GM21528 (cell line): ENCODE results near the gene KCND1.

Experiments
- ATAC-seq: cut with Tn5 transposase; IDR thresholded peaks from one replicate; pipeline ENCODE4 v1.9.1; 2021; ENCODE audit warnings: mild to moderate bottlenecking, moderate library complexity; ENCODE audit not compliant: unreplicated experiment, low FRiP score

KCND1 gene

GRCh38 chrX:48939524-48940228 lies 32.0 kb downstream of the KCND1 start:
- no peak for ATAC-seq

GRCh38 chrX:48938721-48939425 lies 32.8 kb downstream of the KCND1 start:
- ATAC-seq: peak; percentile 44

- peak; percentile 54 for ATAC-seq
These were observed 34.4 kb downstream of the KCND1 start for GRCh38 chrX:48937054-48937907.

GRCh38 chrX:48936429-48937053 lies 35.1 kb downstream of the KCND1 start:
- peak; percentile 7 for ATAC-seq

GRCh38 chrX:48935301-48935670 lies 36.4 kb downstream of the KCND1 start:
- no peak for ATAC-seq

GRCh38 chrX:48934581-48935300 lies 36.9 kb downstream of the KCND1 start:
- no peak for ATAC-seq

- ATAC-seq: no peak
These were observed 37.9 kb downstream of the KCND1 start for GRCh38 chrX:48933757-48934156.

- ATAC-seq: no peak
These were observed 43.8 kb downstream of the KCND1 start for GRCh38 chrX:48927736-48928382.

- ATAC-seq: no peak
These were observed 44.5 kb downstream of the KCND1 start for GRCh38 chrX:48927123-48927522.

GRCh38 chrX:48924270-48924669 lies 47.4 kb downstream of the KCND1 start:
- ATAC-seq: no peak

GRCh38 chrX:48923771-48924170 lies 47.9 kb downstream of the KCND1 start:
- no peak for ATAC-seq

GRCh38 chrX:48920718-48921104 lies 50.9 kb downstream of the KCND1 start:
- no peak for ATAC-seq

GRCh38 chrX:48919947-48920717 lies 51.5 kb downstream of the KCND1 start:
- ATAC-seq: no peak

- ATAC-seq: no peak
These were observed 52.2 kb downstream of the KCND1 start for GRCh38 chrX:48919360-48919841.

- peak; percentile 73 for ATAC-seq
These were observed 52.9 kb downstream of the KCND1 start, which contains the start of gene PIM2 for GRCh38 chrX:48918643-48919340. Gene PIM2, minus strand, starts transcription at chrX:48919024. Its CDS starts 190 bp downstream, at chrX:48918834.

- ATAC-seq: no peak
These were observed 53.4 kb downstream of the KCND1 start for GRCh38 chrX:48918301-48918642.

- ATAC-seq: peak; percentile 34
These were observed 54.3 kb downstream of the KCND1 start for GRCh38 chrX:48917139-48918001.
